Chondrocyte (in vitro differentiated cells): ENCODE measurements around the gene ANKMY1. TPM values are rescaled to one million over a fixed set of nuclear protein-coding genes. Genes with fewer than 3 reads are reported as not detected.
A peak's percentile ranks its signal among the peaks of the same experiment; 100 is the strongest.

Experiments
- DNase-seq: peaks from one replicate; pipeline ENCODE4 v3.0.0; 2021; ENCODE audit warnings: mixed read lengths, low spot score
- H3K27ac Mint-ChIP-seq: one replicate; pipeline ENCODE4 v1.8.0; 2021; ENCODE audit warnings: mild to moderate bottlenecking, moderate library complexity, mixed read lengths; ENCODE audit not compliant: unreplicated experiment
- H3K27me3 Mint-ChIP-seq: 2 replicates; pipeline ENCODE4 v1.8.0; 2021; ENCODE audit warnings: low read depth, mixed read lengths
- H3K36me3 Mint-ChIP-seq: 2 replicates; pipeline ENCODE4 v1.8.0; 2021; ENCODE audit warnings: low read depth, mixed read lengths
- H3K4me1 Mint-ChIP-seq: 2 replicates; pipeline ENCODE4 v1.8.0; 2021; ENCODE audit warnings: low read depth, mild to moderate bottlenecking, mixed read lengths
- H3K4me3 Mint-ChIP-seq: one replicate; pipeline ENCODE4 v1.8.0; 2021; ENCODE audit warnings: mild to moderate bottlenecking, moderate library complexity, mixed read lengths; ENCODE audit not compliant: unreplicated experiment
- H3K9me3 Mint-ChIP-seq: 2 replicates; pipeline ENCODE4 v1.8.0; 2021; ENCODE audit warnings: low read depth, mixed read lengths
- total RNA-seq: library from RNA; stranded (reverse); gene quantifications from 3 replicates; pipeline ENCODE4 v1.2.1, GENCODE V29; 2021
- TF ChIP-seq, protein P1 (sequence below): fragments of 200-600 bp; sonication (generic); IDR thresholded peaks from 2 replicates; pipeline ENCODE4 v1.5.0; 2021; ENCODE audit warnings: antibody characterized with exemption, mild to moderate bottlenecking, moderate library complexity

ANKMY1 gene
- total RNA-seq, 1 donor from 2014 or later, result 10.8 TPM

DNA sequence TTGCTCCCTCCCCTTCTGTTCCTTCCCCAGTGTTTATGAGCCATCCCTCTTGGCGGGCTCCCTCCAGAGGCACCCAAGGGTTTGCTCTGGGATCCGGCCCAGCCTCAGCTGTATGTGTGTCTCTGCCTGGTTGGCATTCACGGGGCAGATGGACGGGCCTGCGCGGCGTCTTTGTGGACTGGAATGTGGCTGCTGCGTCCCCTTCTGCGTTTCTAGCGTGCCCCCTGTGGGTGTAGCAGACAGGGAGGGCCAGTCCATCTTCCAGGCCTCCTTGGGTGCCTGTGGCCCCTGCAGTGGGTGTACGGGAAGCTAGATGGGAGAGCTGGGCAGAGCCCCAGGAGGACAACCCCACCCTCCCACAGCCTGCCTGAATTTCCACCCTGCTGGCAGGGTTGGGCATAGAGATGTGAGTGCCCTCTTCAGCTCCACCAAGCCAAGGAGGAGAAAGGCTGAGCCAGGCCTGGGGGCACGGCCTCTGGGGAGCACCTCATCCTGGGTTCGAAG lies 106.6 kb downstream of the ANKMY1 start:
- Mint-ChIP-seq H3K4me1 (peaks cover 41% of the 10 kb centered on the region), H3K36me3 (no peaks in the 10 kb centered on the region), H3K4me3 (peak overlapping the region; percentile 2), H3K27me3 (no peaks in the 10 kb centered on the region), H3K27ac (no peak overlapping the region), H3K9me3 (no peaks in the 10 kb centered on the region)
- TF ChIP-seq, protein P1, sequence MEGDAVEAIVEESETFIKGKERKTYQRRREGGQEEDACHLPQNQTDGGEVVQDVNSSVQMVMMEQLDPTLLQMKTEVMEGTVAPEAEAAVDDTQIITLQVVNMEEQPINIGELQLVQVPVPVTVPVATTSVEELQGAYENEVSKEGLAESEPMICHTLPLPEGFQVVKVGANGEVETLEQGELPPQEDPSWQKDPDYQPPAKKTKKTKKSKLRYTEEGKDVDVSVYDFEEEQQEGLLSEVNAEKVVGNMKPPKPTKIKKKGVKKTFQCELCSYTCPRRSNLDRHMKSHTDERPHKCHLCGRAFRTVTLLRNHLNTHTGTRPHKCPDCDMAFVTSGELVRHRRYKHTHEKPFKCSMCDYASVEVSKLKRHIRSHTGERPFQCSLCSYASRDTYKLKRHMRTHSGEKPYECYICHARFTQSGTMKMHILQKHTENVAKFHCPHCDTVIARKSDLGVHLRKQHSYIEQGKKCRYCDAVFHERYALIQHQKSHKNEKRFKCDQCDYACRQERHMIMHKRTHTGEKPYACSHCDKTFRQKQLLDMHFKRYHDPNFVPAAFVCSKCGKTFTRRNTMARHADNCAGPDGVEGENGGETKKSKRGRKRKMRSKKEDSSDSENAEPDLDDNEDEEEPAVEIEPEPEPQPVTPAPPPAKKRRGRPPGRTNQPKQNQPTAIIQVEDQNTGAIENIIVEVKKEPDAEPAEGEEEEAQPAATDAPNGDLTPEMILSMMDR, result peak; percentile 10
- DNase-seq, result peak; percentile 85

DNA sequence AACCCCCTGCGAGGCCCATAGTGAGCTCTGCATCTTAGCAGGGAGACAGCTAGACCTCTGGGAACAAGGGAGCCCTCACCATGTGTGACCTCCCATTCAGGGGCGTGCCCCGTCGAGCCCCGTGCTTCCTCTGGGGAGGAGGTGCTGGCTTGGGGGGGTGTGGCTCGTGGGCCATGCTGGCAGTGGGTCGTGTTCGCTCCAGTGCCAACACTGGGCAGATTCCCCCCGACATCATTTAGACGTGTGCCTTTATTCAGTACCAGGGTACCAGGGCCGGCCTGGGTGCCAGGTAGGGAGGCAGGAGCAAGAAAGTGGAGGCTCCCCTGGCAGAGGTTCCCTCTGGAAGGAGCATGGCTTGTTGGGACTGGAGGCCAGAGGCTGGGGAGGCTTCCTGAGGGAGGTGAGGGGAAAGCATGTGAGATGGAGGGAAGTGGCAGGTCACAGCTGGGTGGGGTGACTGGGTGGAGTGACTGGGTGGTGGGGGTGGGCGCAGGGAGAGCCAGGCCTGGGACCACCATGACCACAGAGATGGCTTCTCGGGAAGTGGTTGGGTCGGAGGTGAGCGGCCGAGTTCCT lies 107.2 kb downstream of the ANKMY1 start:
- DNase-seq, result peak; percentile 40
- no peaks in the 10 kb centered on the region for H3K9me3 Mint-ChIP-seq
- no peaks in the 10 kb centered on the region for H3K27me3 Mint-ChIP-seq
- peaks cover 41% of the 10 kb centered on the region for H3K4me1 Mint-ChIP-seq
- TF ChIP-seq, protein P1, result no peak
- H3K36me3 Mint-ChIP-seq, result no peaks in the 10 kb centered on the region
- peak overlapping the region; percentile 77 for H3K27ac Mint-ChIP-seq
- peak overlapping the region; percentile 22 for H3K4me3 Mint-ChIP-seq

DNA sequence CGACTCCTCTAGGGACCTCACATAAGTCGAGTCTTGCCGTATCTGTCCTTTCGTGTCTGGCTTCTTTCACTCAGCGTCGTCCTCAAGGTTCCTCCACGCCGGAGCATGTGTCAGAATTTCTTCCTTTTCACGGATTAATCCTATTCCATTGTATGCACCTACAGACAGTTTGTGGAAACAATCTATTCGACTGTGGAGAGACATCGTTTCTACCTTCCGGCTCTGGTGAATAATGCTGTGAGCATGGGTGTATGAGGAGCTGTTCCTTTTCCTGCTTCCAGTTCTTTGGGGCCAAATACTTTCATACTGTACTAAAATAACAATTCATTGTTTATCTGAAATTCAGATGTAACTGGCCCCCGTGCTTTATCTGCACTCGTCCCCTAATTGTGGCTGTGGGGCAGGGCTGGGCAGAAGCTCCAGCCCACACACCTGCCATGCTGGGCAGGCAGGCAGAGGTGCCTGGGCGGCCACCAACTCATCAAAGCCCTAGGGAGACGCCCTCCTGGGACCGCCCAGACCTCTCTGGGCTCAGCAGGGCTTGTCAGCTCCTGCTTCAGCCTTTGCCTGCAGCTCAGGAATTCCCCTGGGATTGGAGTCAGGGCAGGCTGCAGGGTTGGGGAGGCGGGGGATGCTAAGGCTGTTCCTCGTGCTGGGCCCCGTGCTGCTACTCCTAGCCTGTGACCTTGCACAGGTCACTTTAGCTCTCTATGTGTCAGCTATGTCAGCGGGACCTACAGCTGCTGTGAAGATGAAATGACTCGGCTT lies 107.8 kb downstream of the ANKMY1 start:
- no peak for DNase-seq
- Mint-ChIP-seq H3K36me3 (no peaks in the 10 kb centered on the region), H3K27ac (peak overlapping the region; percentile 77)

DNA sequence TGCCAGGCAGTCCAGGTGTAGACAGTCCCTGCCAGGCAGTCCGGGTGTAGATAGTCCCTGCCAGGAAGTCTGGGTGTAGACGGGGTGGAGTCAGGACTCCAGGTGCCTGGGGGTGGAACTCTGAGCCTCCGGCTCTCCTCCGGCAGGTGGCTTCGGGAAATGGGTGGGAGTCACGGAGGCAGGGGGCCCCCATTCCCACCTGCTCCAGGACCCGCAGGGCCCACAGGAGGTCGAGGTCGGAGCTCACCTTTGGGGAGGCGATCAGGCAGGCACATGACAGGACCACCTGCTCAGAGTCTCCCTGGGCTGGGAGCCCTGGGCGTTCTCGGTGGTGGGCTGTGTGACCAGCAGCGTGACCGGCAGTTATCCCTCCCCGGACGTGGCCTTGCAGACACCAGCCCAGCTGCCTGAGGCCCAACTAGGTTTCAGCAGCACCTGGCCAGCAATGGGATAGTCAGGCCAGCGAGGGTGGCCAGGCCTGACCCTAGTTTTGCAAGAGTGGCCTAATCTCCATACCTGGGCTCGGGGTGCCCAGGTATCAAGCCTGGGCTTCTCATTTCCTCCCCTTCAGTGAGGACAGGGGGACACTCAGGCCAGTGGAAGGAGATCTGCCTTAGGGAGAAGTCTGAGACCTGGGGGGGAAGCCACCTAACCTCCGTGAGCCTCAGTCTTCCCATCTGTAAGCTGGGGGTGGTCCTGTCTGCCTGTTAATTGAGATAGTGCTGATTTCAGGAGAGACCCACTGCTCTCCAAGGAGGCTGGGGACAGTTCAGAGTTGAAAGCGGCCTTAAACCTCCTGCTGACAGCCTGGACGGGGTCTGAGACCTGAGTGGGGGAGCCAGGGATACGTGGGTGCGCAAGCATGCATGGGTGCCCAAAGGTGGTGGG lies 109.2 kb downstream of the ANKMY1 start:
- DNase-seq, result no peak
- H3K4me1 Mint-ChIP-seq, result peaks cover 29% of the 10 kb centered on the region
- H3K36me3 Mint-ChIP-seq, result no peaks in the 10 kb centered on the region
- H3K27me3 Mint-ChIP-seq, result no peaks in the 10 kb centered on the region
- TF ChIP-seq, protein P1, result no peak
- H3K27ac Mint-ChIP-seq, result no peak overlapping the region
- no peak overlapping the region for H3K4me3 Mint-ChIP-seq
- no peaks in the 10 kb centered on the region for H3K9me3 Mint-ChIP-seq

More for the DNA sequence above, 107.8 kb downstream of the ANKMY1 start:
- Mint-ChIP-seq H3K4me3 (peak overlapping the region; percentile 22), H3K9me3 (no peaks in the 10 kb centered on the region), H3K27me3 (no peaks in the 10 kb centered on the region), H3K4me1 (peaks cover 38% of the 10 kb centered on the region)
- TF ChIP-seq, protein P1, result no peak

DNA sequence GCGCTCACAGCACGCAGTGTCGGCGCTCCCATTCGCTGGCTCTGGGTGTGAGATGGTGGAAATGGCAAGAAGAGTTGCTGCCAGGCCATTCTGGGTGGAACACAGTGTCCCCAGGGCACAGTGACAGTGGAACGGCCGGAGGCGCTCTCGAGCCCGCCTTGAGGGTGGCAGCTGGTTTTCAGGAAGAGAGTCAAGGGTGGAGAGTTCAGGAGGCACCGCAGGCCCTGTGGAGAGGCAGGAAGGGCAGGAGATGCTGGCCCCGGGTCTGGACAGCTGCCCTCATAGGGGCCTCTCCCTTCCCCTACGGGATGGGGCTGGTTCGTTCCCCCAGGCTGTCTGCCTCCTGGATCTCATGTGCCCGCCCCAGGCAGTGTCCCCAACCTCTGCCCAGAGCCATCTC lies 109.9 kb downstream of the ANKMY1 start:
- no peak for DNase-seq
- Mint-ChIP-seq H3K36me3 (no peaks in the 10 kb centered on the region), H3K4me1 (peaks cover 32% of the 10 kb centered on the region), H3K9me3 (no peaks in the 10 kb centered on the region), H3K27ac (no peak overlapping the region), H3K4me3 (no peak overlapping the region), H3K27me3 (no peaks in the 10 kb centered on the region)
- TF ChIP-seq, protein P1, result no peak
